Measurements from ENCODE around the gene PDLIM3.
"Not testable (repeated sequence)": the region's sequence is repeated elsewhere in the genome, so short reads cannot be mapped to it uniquely, and the experiment has no call there.

Gene PDLIM3

GRCh38 chr4:185524888-185525863 is 10.1 kb downstream of the PDLIM3 start:
- no peak for DNase-seq
- intact Hi-C loops (cut with DNase I) = no loop called here

DNA sequence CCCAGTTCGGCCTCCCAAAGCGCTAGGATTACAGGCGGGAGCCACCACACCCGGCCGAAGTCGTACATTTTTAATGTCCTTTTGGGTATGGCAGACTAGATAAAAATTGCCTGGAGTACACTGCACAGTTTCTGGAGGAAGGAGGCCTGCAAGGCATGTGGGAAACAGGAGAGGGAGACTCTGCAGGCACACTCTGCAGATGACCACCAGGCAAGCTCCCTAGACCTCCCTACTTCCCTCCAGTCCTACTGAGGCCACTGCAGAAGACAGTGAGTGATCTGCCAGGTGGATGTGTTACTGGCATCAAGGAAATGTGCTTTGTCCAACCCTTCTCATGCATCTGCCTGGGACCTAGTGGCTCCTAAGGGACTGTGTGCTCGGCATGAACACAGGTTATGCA is 11.4 kb downstream of the PDLIM3 start:
- intact Hi-C loops (cut with DNase I) = no loop called here
- no peak for DNase-seq

DNA sequence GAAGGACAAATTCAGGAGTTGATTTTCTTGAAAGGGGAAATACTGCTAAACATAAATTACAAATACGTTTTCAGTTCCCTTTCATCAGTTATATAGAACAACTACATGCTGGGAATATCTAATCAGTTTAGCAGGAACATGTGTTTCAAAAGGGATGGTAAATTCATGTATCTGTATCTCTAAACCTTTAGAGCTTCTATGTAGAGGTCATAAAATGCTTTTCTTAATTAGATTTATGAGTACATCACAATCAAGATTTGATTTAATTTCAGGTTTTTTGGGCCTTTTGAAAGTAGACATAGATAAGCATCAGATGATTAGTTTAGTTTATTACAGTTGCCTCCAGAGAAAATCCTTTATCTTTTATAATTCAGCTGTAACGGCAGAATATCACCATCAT is 12.9 kb downstream of the PDLIM3 start:
- DNase-seq = no peak
- intact Hi-C loops (cut with DNase I) = no loop called here

DNA sequence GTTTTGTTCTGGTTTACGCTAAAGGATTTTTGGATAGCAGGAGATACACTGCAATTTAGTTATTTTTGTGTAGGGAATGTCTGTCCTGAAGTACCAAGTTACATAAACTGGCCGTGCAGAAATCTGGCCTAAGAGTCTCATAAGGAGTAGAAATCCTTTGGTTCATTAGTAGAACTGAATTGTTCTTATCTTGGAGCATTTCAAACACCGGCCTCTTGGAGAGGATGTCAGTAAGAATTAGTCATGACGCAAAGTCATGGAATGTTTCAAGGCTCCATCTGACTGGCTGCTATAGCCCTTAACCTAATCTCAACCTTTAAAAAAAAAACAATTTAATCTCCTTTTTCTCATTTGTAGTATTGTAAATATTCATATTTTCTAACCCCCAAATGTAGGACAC is 15.2 kb downstream of the PDLIM3 start:
- no peak for DNase-seq
- intact Hi-C loops (cut with DNase I) = no loop called here

GRCh38 chr4:185518494-185518893 is 16.8 kb downstream of the PDLIM3 start:
- DNase-seq = no peak
- intact Hi-C loops (cut with DNase I) = no loop called here

- no peak for DNase-seq
- intact Hi-C loops (cut with DNase I) = no loop called here
Observed at GRCh38 chr4:185518069-185518468, 17.2 kb downstream of the PDLIM3 start.

DNA sequence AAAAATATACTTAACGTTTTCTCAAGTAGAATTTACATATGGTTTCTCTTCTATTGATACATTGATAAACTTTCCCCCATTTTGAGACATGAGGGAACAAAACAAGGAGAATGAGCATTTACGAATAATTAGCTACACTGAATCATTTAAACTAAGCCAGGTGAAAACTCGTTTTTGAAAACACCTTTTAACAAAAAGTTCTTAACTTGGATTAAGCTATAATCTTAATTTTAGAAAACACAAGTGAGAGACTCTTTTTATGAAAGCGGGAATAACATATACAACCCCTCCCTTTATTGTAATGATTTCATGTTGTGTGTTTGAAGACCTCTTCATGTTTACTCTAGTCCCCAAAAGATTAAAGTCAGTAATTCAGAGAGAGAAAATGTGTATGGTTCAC is 20.1 kb downstream of the PDLIM3 start:
- intact Hi-C loops (cut with DNase I) = no loop called here
- DNase-seq = no peak

DNA sequence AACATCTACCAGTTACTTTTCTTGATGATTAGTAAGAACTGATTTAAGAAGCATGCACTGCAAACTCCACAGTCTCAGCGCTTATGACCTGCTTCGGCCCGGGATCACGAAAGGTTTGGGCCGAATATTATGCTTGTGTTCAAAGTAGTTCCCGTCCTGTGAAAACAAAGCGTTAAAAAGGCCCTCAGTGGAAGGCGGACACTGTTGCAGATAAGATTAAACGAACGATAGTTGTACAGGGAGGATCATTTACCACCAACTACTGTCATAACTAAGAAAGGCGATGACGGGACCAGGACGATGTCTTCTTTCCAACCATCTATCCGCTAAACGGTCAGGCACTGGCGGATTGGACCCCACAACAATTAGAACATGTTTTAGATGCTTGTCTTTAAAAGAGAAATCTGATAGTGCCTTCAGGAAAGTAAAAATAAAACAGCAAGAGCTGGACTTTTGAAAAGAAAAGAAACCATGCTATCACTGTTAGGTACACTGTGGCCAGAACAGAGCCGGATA is 21.1 kb downstream of the PDLIM3 start:
- intact Hi-C loops (cut with DNase I) = no loop called here

DNA sequence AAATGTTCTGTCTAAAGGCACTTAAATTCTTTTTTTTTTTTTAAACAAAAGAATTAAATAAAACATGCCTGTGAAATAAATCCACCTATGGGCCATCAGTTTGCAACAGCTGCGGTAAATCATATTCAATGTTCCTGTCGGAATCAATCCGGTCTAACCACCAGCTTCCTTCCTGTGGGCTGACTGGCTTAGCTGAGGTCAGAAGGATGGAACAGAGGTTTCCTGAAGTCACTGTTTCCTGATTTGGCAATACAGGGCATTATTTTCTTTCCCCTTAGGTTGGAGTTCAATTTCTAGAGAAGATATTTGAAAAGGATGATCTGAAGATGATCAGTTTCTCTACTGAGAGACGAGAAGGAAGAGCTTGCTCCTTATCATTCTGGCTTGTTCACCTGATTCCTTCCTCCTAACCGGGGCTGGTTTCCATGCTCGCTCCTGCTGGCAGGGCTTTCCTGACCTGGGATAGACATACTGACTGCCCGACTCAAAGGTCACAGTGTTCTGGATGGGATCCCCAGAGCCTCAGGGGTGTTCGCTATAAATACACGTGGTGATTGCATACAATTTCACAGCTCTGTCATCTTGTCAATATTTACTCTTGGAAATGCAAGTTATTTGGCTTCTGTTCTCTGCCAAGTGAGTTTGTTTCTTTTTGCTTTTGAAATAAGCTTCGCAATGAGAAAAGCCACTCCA is 21.7 kb downstream of the PDLIM3 start:
- DNase-seq = no peak
- intact Hi-C loops (cut with DNase I) = no loop called here

More for the DNA sequence above, 21.1 kb downstream of the PDLIM3 start:
- no peak for DNase-seq

GRCh38 chr4:185512516-185512915 is 22.8 kb downstream of the PDLIM3 start:
- intact Hi-C loops (cut with DNase I) = no loop called here
- no peak for DNase-seq

DNA sequence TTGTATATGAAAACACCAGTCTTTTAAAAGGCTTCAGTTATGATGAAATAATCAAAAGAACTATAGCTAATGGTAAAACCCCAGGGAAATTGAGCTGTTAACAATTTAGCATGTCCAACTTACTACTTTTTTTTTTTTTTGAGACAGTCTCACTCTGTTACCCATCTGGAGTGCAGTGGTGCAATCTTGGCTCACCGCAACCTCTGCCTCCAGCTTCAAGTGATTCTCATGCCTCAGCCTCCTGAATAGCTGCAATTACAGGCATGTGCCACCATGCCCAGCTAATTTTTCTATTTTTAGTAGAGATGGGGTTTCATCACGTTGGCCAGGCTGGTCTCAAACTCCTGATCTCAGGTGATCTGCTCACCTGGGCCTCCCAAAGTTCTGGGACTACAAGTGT is 24.1 kb downstream of the PDLIM3 start:
- intact Hi-C loops (cut with DNase I); DNase-seq: not testable (repeated sequence)

- DNase-seq = no peak
- intact Hi-C loops (cut with DNase I) = no loop called here
Observed at GRCh38 chr4:185510806-185511205, 24.5 kb downstream of the PDLIM3 start.

DNA sequence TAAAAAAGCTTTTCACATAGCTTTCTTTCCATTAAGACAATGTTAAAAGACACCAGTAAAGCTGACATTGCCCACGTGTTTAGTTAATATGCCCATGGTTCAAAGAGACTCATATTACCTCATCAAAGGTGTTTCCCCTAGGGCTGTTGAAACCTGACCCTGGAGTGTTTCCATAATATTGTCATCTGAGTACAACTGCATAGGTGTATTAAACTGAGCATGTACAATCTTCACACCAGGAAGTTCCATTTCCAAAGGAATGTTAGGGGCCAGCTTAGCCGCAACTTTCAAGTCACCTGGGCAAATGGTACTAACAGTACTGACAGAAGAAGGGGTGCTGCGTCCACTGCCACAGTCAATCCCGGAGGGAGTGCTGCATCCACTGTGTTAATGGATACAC is 27.1 kb downstream of the PDLIM3 start:
- intact Hi-C loops (cut with DNase I) = no loop called here
- DNase-seq = no peak

DNA sequence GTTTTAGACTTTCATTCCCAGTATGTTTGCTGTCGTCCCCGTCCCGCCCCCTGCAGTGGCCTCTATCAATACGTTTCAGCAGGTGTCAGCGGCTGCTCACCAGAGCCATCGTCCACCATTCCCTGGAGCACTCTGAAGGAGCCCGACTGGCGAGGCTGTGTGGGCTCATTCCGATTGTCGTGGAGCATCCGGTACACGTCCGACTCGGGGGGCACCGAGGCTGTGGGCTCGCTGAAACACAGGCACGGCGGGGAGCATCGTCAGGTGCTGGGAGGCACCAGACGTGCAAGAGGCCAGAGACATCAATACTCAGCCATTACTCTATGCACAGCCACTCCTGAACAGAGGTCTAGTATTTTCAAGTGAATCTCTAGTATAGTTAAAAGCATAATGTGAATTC is 28.9 kb downstream of the PDLIM3 start:
- intact Hi-C loops (cut with DNase I) = no loop called here
- DNase-seq = no peak

- intact Hi-C loops (cut with DNase I) = no loop called here
- no peak for DNase-seq
Observed at GRCh38 chr4:185504098-185505047, 30.9 kb downstream of the PDLIM3 start.

DNA sequence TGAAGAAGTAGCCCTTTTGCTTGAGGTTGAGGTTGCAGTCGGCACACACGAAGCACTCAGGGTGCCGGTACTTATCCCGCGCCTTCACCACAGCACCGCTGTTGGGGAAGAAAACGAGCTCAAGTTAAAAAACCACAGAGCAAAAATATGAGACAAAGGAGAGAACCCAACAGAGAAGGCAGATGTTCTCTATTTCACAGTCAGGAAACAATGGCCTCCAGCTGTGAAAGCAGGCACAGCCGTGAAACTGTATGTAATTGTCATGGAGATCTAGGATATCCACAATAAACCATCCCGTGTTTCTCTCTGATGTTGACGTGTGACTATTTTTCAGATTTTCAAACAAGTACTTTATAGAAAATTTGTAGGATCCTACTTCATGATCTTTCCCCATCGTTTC is 32.9 kb downstream of the PDLIM3 start:
- no peak for DNase-seq
- intact Hi-C loops (cut with DNase I) = no loop called here

- intact Hi-C loops (cut with DNase I) = no loop called here
- DNase-seq = no peak
Observed at GRCh38 chr4:185500576-185500975, 34.7 kb downstream of the PDLIM3 start.

DNA sequence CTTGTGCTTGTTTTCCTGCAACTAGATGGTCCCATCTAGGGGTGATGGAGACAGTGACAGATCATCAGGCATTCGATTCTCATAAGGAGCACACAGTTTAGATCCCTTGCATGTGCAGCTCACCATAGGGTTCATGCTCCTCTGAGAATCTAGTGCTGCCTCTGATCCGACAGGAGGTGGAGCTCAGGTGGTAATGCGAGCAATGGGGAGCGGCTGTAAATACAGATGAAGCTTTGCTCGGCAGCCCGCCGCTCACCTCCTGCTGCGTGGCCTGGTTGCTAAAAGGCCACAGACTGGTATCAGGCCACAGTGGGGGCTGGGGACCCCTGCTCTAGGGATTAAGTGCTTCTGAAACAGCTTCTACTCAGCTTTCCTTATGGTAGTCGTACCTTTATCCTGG is 35.3 kb downstream of the PDLIM3 start:
- no peak for DNase-seq
- intact Hi-C loops (cut with DNase I) = no loop called here

- intact Hi-C loops (cut with DNase I) = no loop called here
- DNase-seq = no peak
Observed at GRCh38 chr4:185488650-185489049, 46.7 kb downstream of the PDLIM3 start.

GRCh38 chr4:185481401-185481800 is 53.9 kb downstream of the PDLIM3 start:
- intact Hi-C loops (cut with DNase I) = no loop called here

More at GRCh38 chr4:185481401-185481800, 53.9 kb downstream of the PDLIM3 start:
- DNase-seq = no peak

Measured in posterior cingulate gyrus (tissue), 11 donors.